Measurements from ENCODE around the gene LEPROT.

DNA sequence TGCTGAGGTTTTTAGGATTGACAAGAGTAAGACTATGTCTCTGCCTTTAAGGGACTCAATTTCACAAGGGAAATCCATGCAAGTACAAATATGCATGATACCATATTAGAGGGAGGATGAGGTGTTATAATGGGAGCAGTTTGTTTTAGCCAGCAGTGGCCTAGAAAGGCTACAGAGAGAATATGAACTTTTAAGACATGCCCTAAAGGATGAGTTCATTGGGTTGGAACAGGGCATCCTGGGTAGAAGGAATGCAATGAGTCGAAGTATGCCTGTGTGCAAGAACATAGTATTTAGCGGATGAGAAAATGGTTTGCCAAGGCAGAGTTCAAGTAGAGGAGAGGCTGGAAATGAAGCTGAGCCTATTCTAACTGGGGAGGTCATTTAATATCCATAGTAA lies 32.6 kb upstream of the LEPROT start:
- TF ChIP-seq, protein P1, sequence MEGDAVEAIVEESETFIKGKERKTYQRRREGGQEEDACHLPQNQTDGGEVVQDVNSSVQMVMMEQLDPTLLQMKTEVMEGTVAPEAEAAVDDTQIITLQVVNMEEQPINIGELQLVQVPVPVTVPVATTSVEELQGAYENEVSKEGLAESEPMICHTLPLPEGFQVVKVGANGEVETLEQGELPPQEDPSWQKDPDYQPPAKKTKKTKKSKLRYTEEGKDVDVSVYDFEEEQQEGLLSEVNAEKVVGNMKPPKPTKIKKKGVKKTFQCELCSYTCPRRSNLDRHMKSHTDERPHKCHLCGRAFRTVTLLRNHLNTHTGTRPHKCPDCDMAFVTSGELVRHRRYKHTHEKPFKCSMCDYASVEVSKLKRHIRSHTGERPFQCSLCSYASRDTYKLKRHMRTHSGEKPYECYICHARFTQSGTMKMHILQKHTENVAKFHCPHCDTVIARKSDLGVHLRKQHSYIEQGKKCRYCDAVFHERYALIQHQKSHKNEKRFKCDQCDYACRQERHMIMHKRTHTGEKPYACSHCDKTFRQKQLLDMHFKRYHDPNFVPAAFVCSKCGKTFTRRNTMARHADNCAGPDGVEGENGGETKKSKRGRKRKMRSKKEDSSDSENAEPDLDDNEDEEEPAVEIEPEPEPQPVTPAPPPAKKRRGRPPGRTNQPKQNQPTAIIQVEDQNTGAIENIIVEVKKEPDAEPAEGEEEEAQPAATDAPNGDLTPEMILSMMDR (IDR thresholded peaks at IDR 0.05): no peak
- no peak for TF ChIP-seq ZFX (IDR thresholded peaks at IDR 0.05; ENCODE audit: borderline replicate concordance)

Data from 22Rv1 (cell line).